NCI-H128 (cell line): Measurements from ENCODE around the gene SLC25A18.
"Not testable (repeated sequence)": the region's sequence is repeated elsewhere in the genome, so short reads cannot be mapped to it uniquely, and the experiment has no call there.

ENCODE experiments used
- DNase-seq: peaks from one replicate; lab custom pipeline; 2025; ENCODE audit not compliant: unreplicated experiment; lab: John Stamatoyannopoulos, UW

The SLC25A18 gene

GRCh38 chr22:17603668-17604067, 40.4 kb downstream of the SLC25A18 start:
- no peak for DNase-seq

DNA sequence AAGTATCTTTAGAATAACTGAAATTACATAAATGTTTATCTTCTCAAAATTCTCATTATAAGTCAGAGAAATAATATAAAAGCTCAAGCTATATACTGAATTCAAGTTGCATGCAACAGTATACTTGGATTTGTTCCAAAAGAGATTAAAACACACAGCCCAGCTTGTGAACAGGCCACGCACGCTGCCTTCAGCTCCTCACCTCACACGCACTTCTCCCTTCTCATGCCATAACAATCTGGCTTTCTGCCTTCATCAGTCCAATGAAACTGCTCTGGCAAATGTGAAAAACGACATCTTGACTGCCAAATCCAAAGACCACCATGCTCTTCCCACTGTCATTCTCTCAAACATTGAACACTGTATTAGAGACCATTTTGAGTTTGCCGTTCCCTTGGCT, 43.2 kb downstream of the SLC25A18 start:
- no peak for DNase-seq

DNA sequence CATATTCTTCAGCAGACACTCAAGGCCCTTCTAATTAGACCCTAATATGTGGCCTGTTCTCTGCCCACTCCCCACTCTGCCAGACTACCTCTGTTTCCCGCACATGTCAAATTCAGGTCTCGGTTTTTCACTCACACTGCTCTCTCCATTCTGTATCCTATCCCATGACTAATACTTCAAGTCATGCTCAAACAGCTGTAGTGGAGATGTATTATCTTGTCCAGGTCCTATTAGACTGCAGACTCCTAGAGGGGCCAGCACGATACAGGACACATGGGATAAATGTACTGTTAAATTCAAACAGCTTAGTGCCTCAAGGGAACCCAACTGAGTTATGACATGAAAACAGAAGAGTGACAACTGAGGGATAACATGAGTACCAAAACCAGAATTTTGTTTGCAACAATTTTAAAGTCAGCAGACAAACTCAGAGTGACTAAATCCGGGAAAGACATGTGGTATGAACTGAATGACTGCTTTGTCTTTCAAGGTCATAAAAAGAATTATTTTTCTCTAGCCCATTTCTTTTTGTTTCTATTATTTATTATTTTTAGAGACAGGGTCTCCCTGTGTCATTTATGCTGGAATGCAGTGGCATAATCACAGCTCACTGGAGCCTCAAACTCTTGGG, 44.7 kb downstream of the SLC25A18 start:
- DNase-seq: no peak

DNA sequence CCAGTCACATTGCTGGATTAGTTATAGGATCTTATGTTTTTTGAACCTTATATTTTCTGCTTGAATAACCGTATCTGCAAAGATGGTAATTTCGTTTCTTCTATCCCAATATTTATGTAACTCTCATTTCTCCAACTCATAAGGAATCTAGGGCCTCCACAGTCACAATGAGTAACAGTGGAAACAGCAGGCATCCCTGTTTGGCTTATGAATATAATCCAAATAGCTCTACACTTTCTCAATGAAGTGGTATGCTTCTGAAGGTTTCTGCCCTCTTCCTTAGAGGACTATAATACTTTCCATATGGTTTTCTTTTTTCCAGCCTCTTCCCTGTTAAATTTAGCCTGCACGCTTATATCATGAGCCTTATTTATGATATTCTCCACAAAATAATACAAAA, 48.8 kb downstream of the SLC25A18 start:
- DNase-seq: no peak

- no peak for DNase-seq
Measured at GRCh38 chr22:17613280-17613679, 50.0 kb downstream of the SLC25A18 start.

DNA sequence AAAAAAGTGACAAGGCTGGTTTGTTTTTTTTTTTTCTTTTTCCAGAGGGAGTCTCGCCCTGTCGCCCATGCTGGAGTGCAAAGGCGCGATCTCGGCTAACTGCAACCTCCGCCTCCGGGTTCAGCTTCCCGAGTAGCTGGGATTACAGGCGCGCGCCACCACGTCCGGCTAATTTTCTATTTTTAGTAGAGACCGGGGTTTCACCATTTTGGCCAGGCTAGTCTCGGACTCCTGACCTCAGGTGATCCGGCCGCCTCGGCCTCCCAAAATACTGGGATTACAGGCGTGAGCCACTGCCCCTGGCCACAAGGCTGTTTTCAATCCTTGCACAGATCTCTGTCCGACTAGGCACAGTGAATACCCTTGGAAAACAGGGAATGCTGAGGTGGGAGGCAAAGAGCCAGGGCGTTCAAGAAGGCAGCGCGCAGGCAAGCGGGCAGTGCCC, 64.7 kb downstream of the SLC25A18 start:
- no peak for DNase-seq

DNA sequence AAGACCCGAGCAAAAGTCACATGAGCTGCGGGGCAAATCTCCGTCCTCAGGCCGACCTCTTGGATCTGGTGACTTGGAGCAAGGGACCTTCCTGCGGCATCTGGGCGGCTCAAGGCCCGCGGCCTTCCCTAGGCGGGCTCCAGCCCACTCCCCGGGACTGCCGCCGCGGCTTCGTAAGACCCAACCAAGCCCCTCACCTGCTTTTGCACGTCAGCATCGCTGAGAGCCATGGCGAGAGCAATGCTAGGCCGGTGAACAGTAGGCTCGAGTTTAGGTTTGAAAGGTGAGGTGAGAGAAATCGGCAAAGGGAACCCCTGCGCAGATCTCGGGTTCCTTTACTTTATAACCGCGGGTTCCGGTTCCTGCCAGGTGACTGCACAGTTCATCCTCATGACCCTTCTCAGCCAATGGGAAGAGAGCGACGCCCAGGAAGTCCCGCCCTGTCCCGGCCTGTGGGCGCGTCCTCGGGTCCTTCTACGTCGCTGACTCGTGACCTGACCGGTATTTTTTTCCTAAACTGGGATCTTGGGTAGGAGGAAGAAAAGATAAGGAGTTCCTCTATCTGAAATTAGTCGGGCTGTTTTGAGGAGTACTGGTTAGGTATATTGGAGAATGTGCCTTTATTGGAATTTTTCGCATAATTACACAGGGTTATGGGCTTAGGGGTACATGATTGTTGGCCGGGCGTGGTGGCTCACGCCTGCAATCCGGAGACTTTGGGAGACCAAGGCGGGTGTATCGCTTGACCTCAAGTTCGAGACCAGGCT, 65.3 kb downstream of the SLC25A18 start, which contains the start of gene ATP6V1E1:
ATP6V1E1 (minus strand) TSS at position 344 of the 767 bp plus-strand sequence; CDS start at position 230, 114 bp downstream.
- DNase-seq: peak; percentile 78

DNA sequence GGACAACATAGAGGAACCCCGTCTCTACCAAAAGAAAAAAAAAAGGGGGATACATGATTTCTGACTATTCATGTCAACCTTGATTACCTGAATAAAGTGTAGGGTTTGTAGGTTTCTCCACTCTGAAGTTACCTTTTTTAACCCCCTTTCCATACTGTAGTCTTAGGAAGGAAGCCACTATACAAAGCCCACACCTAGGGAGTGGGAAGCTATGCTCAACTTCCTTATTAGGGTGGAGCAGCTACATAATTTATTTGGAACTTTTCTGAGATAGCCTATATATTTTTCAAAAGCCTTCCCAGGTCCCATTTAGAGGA, 65.8 kb downstream of the SLC25A18 start:
- DNase-seq: no peak

DNA sequence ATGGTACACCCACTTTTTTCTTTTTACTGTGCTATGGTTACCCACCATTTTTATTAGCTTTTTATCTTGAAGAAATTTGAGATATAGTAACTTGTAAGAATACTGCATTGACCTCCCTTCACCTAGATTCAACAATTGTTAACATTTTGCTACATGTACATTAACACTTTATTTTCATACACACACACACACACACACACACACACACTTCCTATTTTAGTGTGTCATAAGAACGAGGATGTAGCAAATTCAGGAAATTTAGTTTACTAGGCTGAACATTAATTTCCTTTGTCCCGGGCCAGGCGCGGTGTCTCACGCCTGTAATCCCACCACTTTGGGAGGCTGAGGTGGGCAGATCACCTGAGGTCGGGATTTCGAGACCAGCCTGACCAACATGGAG, 66.3 kb downstream of the SLC25A18 start:
- DNase-seq: no peak

GRCh38 chr22:17631076-17631565, 67.8 kb downstream of the SLC25A18 start:
- DNase-seq: no peak

DNA sequence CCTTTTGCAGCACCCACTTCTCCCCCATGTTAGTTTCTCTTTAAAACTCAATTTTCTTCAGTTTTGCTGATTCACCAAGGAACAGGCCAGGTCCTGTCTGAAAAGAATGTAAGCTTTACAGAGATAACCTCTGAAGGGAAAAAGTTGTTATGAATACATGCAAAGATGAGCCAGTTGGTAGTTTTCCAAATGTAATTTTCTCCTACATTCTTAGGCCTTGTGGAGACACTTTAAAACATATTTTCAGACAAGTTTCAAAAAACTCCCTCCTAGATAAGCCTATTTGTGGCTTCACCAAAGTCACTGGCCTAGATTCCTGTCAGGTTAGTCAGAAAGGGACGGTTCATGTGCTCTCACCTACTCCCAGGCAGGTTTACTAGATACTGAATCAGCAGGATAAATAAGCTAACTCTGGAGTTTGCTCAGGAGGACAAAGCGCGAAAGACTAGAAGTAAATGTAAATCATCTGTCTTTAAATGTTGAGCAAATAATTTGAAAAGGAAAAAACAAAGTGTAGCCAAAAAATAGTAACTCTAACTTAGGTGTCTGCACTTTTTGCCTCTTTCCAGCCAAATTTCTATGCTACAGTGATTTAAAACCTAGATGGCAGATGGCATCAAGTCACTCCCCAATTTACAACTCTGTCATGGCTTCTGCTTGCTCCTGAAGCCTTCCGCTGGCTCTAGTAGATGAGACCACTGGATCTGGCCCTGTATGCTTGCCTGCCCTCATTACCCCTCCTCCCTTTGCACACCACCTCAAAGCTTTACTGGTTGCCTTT, 70.1 kb downstream of the SLC25A18 start:
- DNase-seq: no peak

DNA sequence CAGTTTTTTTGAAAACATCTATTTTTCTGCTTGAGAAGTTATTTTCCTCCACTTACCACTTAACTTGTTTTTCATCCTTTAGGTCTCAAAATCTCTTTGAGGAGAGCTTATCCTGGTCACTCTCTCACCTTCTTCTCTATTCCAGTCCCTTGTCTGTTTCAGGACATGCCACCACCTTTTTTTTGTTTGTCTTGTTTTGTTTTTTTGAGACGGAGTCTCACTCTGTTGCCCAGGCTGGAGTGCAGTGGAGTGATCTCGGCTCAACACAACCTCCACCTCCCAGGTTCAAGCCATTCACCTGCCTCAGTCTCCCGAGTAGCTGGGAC, 70.7 kb downstream of the SLC25A18 start:
- DNase-seq: no peak

- DNase-seq: no peak
Measured at GRCh38 chr22:17634696-17635095, 71.4 kb downstream of the SLC25A18 start.

GRCh38 chr22:17636850-17637249, 73.6 kb downstream of the SLC25A18 start:
- DNase-seq: not testable (repeated sequence)

DNA sequence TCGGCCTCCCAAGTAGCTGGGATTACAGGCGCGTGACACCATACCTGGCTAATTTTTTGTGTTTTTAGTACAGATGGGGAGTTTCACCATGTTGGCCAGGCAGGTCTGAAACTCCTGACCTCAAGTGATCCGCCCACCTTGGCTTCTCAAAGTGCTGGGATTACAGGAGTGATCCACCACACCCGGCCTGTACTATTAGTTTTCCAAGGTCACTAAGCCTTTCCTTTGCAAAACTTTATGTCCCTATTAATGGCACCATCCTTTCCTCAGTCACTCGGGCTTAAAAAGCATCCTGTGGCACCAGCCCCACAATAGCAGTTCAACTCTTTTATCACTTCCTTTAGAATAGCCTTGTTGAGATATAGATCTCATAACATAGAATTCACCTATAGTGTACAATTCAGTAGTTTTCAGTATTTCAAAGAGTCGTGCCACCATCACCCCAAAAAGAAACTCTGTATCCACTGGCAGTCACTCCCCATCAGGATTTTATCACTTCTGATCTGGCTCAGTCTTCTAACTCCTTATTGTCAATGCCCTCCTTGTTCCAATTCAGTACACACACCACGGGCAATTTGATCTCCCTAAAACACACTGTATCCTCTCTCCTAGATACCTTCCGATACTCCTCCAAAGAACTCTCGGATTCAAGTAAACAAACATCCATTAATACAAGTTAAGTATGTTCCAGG, 74.3 kb downstream of the SLC25A18 start:
- no peak for DNase-seq

GRCh38 chr22:17638182-17638431, 74.8 kb downstream of the SLC25A18 start:
- no peak for DNase-seq

DNA sequence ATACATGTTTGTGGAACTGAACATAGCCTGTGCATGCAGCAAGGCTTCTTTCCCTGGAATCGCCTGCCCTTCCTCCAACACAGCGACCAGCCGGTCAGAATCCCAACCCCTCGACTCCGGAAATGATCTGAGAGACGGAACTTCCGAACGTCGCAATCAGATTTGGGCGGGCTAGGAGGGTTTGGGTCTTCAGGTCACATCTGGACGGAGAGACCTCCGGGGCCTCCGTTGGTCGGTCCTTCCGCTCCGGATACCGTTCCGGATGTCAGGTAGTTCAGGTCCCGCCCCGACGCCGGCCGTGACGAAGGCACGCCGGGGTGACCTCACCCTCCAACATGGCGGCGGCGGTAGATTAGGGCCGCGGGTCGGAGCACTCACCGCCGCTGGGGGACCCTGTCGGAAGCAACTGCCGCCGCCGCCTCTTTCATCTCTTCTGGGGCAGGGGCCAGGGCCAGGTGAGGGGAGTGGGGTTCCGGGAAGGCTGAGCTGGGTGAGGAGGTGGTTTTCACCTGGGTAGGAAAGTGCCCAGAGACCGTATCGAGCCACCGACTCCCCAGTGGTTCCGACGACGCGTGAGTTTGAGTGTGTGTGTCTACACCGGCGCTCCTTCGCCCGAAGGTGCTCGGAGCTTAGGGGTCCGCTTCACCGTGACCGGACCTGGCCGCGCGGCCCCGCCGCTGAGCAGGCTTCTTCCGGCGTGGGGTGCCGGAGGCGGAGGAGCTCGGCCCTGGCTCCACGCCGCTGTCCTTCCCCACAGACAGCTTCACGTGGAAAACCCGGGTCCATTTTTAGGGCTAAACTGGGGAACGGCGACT, 75.3 kb downstream of the SLC25A18 start, which contains the start of gene BCL2L13:
BCL2L13 (plus strand) TSS at position 326 of the 815 bp plus-strand sequence. CDS start 16,955 bp downstream, outside the sequence.
- peak; percentile 53 for DNase-seq

- no peak for DNase-seq
Measured at GRCh38 chr22:17639247-17639741, 76.0 kb downstream of the SLC25A18 start.
